ENCODE results near the gene SLC35B2.

Gene SLC35B2

GRCh38 chr6:44265007-44265721 lies 7.8 kb upstream of the SLC35B2 start, which contains the start of gene NFKBIE (continued):
- TF ChIP-seq, protein P1, sequence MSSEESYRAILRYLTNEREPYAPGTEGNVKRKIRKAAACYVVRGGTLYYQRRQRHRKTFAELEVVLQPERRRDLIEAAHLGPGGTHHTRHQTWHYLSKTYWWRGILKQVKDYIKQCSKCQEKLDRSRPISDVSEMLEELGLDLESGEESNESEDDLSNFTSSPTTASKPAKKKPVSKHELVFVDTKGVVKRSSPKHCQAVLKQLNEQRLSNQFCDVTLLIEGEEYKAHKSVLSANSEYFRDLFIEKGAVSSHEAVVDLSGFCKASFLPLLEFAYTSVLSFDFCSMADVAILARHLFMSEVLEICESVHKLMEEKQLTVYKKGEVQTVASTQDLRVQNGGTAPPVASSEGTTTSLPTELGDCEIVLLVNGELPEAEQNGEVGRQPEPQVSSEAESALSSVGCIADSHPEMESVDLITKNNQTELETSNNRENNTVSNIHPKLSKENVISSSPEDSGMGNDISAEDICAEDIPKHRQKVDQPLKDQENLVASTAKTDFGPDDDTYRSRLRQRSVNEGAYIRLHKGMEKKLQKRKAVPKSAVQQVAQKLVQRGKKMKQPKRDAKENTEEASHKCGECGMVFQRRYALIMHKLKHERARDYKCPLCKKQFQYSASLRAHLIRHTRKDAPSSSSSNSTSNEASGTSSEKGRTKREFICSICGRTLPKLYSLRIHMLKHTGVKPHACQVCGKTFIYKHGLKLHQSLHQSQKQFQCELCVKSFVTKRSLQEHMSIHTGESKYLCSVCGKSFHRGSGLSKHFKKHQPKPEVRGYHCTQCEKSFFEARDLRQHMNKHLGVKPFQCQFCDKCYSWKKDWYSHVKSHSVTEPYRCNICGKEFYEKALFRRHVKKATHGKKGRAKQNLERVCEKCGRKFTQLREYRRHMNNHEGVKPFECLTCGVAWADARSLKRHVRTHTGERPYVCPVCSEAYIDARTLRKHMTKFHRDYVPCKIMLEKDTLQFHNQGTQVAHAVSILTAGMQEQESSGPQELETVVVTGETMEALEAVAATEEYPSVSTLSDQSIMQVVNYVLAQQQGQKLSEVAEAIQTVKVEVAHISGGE (tag by site-specific recombination; conservative IDR thresholded peaks at IDR 0.05; ENCODE audit: low read depth) = peak; percentile 46; the same call in 1 of the 2 replicates
- TF ChIP-seq, protein P2, sequence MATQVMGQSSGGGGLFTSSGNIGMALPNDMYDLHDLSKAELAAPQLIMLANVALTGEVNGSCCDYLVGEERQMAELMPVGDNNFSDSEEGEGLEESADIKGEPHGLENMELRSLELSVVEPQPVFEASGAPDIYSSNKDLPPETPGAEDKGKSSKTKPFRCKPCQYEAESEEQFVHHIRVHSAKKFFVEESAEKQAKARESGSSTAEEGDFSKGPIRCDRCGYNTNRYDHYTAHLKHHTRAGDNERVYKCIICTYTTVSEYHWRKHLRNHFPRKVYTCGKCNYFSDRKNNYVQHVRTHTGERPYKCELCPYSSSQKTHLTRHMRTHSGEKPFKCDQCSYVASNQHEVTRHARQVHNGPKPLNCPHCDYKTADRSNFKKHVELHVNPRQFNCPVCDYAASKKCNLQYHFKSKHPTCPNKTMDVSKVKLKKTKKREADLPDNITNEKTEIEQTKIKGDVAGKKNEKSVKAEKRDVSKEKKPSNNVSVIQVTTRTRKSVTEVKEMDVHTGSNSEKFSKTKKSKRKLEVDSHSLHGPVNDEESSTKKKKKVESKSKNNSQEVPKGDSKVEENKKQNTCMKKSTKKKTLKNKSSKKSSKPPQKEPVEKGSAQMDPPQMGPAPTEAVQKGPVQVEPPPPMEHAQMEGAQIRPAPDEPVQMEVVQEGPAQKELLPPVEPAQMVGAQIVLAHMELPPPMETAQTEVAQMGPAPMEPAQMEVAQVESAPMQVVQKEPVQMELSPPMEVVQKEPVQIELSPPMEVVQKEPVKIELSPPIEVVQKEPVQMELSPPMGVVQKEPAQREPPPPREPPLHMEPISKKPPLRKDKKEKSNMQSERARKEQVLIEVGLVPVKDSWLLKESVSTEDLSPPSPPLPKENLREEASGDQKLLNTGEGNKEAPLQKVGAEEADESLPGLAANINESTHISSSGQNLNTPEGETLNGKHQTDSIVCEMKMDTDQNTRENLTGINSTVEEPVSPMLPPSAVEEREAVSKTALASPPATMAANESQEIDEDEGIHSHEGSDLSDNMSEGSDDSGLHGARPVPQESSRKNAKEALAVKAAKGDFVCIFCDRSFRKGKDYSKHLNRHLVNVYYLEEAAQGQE (tag by site-specific recombination; IDR thresholded peaks at IDR 0.05) = no peak
- TF ChIP-seq ZNF792 (tag by site-specific recombination; IDR thresholded peaks at IDR 0.05) (no peak), ZNF138 (tag by site-specific recombination; IDR thresholded peaks at IDR 0.05; ENCODE audit: borderline replicate concordance) (no peak), ZFP41 (tag by site-specific recombination; IDR thresholded peaks at IDR 0.05; ENCODE audit: borderline replicate concordance) (no peak), ZFP69B (tag by site-specific recombination; IDR thresholded peaks at IDR 0.05) (no peak; the same call in 1 of the 2 replicates), ZEB2 (tag by site-specific recombination; IDR thresholded peaks at IDR 0.05) (0 out of 2 replicates have a peak, but pooled peaks have one; percentile 41), ZNF169 (tag by site-specific recombination; IDR thresholded peaks at IDR 0.05) (no peak), ZNF416 (tag by site-specific recombination; IDR thresholded peaks at IDR 0.05) (no peak), KLF9 (tag by site-specific recombination; IDR thresholded peaks at IDR 0.05; ENCODE audit: low read depth) (peak; percentile 85), ZNF146 (tag by site-specific recombination; IDR thresholded peaks at IDR 0.05) (no peak), ZNF621 (tag by site-specific recombination; IDR thresholded peaks at IDR 0.05) (no peak), BCL11B (tag by site-specific recombination; IDR thresholded peaks at IDR 0.05; ENCODE audit: low read depth) (0 out of 2 replicates have a peak, but pooled peaks have one; percentile 55), TRIM28 (IDR thresholded peaks at IDR 0.05; ENCODE audit: borderline replicate concordance, low read length) (no peak), ZNF211 (tag by site-specific recombination; IDR thresholded peaks at IDR 0.05; ENCODE audit: low read depth) (no peak), ZNF585B (tag by site-specific recombination; IDR thresholded peaks at IDR 0.05) (no peak), YY1 (tag by site-specific recombination; IDR thresholded peaks at IDR 0.05) (0 out of 2 replicates have a peak, but pooled peaks have one; percentile 28), ZNF239 (tag by site-specific recombination; IDR thresholded peaks at IDR 0.05) (no peak), ZNF23 (tag by site-specific recombination; IDR thresholded peaks at IDR 0.05; ENCODE audit: borderline replicate concordance) (no peak), ZNF19 (tag by site-specific recombination; IDR thresholded peaks at IDR 0.05; ENCODE audit: low read depth) (no peak), TSHZ1 (tag by site-specific recombination; IDR thresholded peaks at IDR 0.05; ENCODE audit: borderline replicate concordance) (no peak), SP3 (tag by site-specific recombination; IDR thresholded peaks at IDR 0.05) (peak; percentile 81), ZNF221 (tag by site-specific recombination; IDR thresholded peaks at IDR 0.05; ENCODE audit: borderline replicate concordance) (no peak)
- TF ChIP-seq, protein P3, sequence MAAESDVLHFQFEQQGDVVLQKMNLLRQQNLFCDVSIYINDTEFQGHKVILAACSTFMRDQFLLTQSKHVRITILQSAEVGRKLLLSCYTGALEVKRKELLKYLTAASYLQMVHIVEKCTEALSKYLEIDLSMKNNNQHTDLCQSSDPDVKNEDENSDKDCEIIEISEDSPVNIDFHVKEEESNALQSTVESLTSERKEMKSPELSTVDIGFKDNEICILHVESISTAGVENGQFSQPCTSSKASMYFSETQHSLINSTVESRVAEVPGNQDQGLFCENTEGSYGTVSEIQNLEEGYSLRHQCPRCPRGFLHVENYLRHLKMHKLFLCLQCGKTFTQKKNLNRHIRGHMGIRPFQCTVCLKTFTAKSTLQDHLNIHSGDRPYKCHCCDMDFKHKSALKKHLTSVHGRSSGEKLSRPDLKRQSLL (tag by site-specific recombination; IDR thresholded peaks at IDR 0.05) = peak; percentile 55
- TF ChIP-seq, protein P4, sequence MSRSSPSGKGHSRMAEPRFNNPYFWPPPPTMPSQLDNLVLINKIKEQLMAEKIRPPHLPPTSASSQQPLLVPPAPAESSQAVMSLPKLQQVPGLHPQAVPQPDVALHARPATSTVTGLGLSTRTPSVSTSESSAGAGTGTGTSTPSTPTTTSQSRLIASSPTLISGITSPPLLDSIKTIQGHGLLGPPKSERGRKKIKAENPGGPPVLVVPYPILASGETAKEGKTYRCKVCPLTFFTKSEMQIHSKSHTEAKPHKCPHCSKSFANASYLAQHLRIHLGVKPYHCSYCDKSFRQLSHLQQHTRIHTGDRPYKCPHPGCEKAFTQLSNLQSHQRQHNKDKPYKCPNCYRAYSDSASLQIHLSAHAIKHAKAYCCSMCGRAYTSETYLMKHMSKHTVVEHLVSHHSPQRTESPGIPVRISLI (tag by site-specific recombination; IDR thresholded peaks at IDR 0.05) = no peak

Measured in HEK293 (cell line).